Posterior vena cava (tissue), 2 donors: ENCODE measurements around the gene DOLK. TPM values are rescaled to one million over a fixed set of nuclear protein-coding genes. Genes with fewer than 3 reads are reported as not detected.

Experiments used
- total RNA-seq, 2 donors: library from RNA; stranded (reverse); fragmentation: NEBNext Ultra II Directional; extraction: Animal tissue kit (Norgen Biotek cat#: 25700); gene quantifications; one replicate each; pipeline ENCODE4 v1.2.1, GENCODE V29; 2021
- donor health status: DM: yes; HTN: yes; CAD: no.
- donor health status: DM: yes; HTN: yes; CAD: no.

DOLK gene
- total RNA-seq, 2 donors from 2014 or later = 9.0 to 10.0 TPM

Other genes starting within 250 kb of the DOLK start
- 10 to 100 TPM in 1 of 2 donors, 1 to 10 TPM in 1; 8.8 to 11.4 TPM for gene PKN3, start 245.1 kb downstream of the DOLK start, total RNA-seq
- 1 to 10 TPM; 8.3 to 8.6 TPM for gene ZDHHC12, start 223.5 kb downstream of the DOLK start, total RNA-seq
- gene ZER1, start 175.7 kb downstream of the DOLK start, total RNA-seq = 10 to 100 TPM; 28.1 to 28.9 TPM
- gene TBC1D13, start 160.3 kb downstream of the DOLK start, total RNA-seq = 10 to 100 TPM; 19.2 to 21.3 TPM
- 10 to 100 TPM; 15.8 to 16.6 TPM for gene ENDOG, start 129.1 kb downstream of the DOLK start, total RNA-seq
- 10 to 100 TPM; 23.3 to 24.8 TPM for gene SPOUT1, start 117.8 kb downstream of the DOLK start, total RNA-seq
- 1 to 10 TPM; 5.1 to 5.5 TPM for gene KYAT1, start 65.7 kb downstream of the DOLK start, total RNA-seq
- gene LRRC8A, start 65.5 kb downstream of the DOLK start, total RNA-seq = 10 to 100 TPM; 49.1 to 58.3 TPM
- gene PHYHD1, start 26.6 kb downstream of the DOLK start, total RNA-seq = 10 to 100 TPM; 11.4 to 24.8 TPM
- gene NUP188, start 96 bp upstream of the DOLK start, total RNA-seq = 10 to 100 TPM; 33.2 to 34.1 TPM
- 10 to 100 TPM; 64.3 to 68.7 TPM for gene SH3GLB2, start 80.7 kb upstream of the DOLK start, total RNA-seq
- gene MIGA2, start 89.0 kb upstream of the DOLK start, total RNA-seq = 10 to 100 TPM; 14.8 to 21.1 TPM
- gene DOLPP1, start 133.5 kb upstream of the DOLK start, total RNA-seq = 1 to 10 TPM; 4.4 to 5.7 TPM
- 10 to 100 TPM; 53.8 to 59.5 TPM for gene CRAT, start 163.2 kb upstream of the DOLK start, total RNA-seq
- 100 to 1,000 TPM in 1 of 2 donors, 10 to 100 TPM in 1; 82.4 to 100 TPM for gene PTPA, start 163.8 kb upstream of the DOLK start, total RNA-seq
- 10 to 100 TPM; 23.5 to 35.0 TPM for gene IER5L, start 230.7 kb upstream of the DOLK start, total RNA-seq